ENCODE measurements around the gene SLCO2B1. TPM values are rescaled to one million over a fixed set of nuclear protein-coding genes. Genes with fewer than 3 reads are reported as not detected.

Gene SLCO2B1
- total and polyA plus RNA-seq, 2 experiments from 2014 or later, result not detected

GRCh38 chr11:75142714-75143419, 8.0 kb upstream of the SLCO2B1 start:
- no peaks in the 10 kb centered on the region for H3K36me3 Mint-ChIP-seq (ENCODE audit: low read depth)
- H3K4me1 Mint-ChIP-seq, result peaks cover 7% of the 10 kb centered on the region
- no peak overlapping the region for H3K27ac Mint-ChIP-seq

More at GRCh38 chr11:75142714-75143419, 8.0 kb upstream of the SLCO2B1 start:
- no peaks in the 10 kb centered on the region for H3F3A ChIP-seq (replicated peaks; ENCODE audit: low read depth)
- Mint-ChIP-seq H3K9me3 (no peaks in the 10 kb centered on the region; the same call in 2 of the 3 replicates), H3K4me3 (no peak overlapping the region), H3K27me3 (ENCODE audit: insufficient read depth, low read depth, poor library complexity) (peaks cover 31% of the 10 kb centered on the region)
- no peak for TF ChIP-seq EZH2 (IDR thresholded peaks at IDR 0.05; ENCODE audit: low read depth, unreplicated experiment)
- TF ChIP-seq NANOG (IDR thresholded peaks at IDR 0.05; ENCODE audit: borderline replicate concordance), result no peak
- TF ChIP-seq ETS1 (IDR thresholded peaks at IDR 0.05), result no peak
- no peak for TF ChIP-seq STAT1 (IDR thresholded peaks at IDR 0.05; ENCODE audit: unreplicated experiment)
- TF ChIP-seq REST (IDR thresholded peaks at IDR 0.05; ENCODE audit: unreplicated experiment), result no peak
- TF ChIP-seq CREB1 (CRISPR knock-in tag; IDR thresholded peaks at IDR 0.05; ENCODE audit: low read depth), result no peak
- TF ChIP-seq ZNF462 (CRISPR knock-in tag; IDR thresholded peaks at IDR 0.05), result no peak
- TF ChIP-seq ZNF331 (CRISPR knock-in tag; IDR thresholded peaks at IDR 0.05; ENCODE audit: low read depth), result no peak
- TF ChIP-seq JUNB (IDR thresholded peaks at IDR 0.05; ENCODE audit: unreplicated experiment), result no peak
- no peak for TF ChIP-seq CTCF (conservative IDR thresholded peaks at IDR 0.05; ENCODE audit: low read depth in 2 of 2)
- TF ChIP-seq EZH2phosphoT487 (IDR thresholded peaks at IDR 0.05; ENCODE audit: unreplicated experiment), result no peak
- no peak for TF ChIP-seq ZNF114 (CRISPR knock-in tag; IDR thresholded peaks at IDR 0.05)
- no peak for TF ChIP-seq POLR2AphosphoS5 (IDR thresholded peaks at IDR 0.05; ENCODE audit: low read depth)
- ATAC-seq (peak; percentile 10; the same call in 2 of the 3 replicates), DNase-seq (ENCODE audit: low spot score) (peak; percentile 54)
- H3K79me2 ChIP-seq (replicated peaks; ENCODE audit: insufficient read depth), result no peaks in the 10 kb centered on the region
- no peak overlapping the region for H3K27ac ChIP-seq (ENCODE audit: low read depth)
- no peak overlapping the region for H3K4me2 ChIP-seq
- H3K4me3 ChIP-seq, result no peak overlapping the region
- H3K9me2 ChIP-seq (ENCODE audit: insufficient read depth), result no peaks in the 10 kb centered on the region
- no peaks in the 10 kb centered on the region; the same call in 1 of the 2 replicates for H3K4me1 ChIP-seq (ENCODE audit: insufficient read depth)
- peak overlapping the region; percentile 80 for H2AFZ ChIP-seq
- no peaks in the 10 kb centered on the region for H3K27me3 ChIP-seq (ENCODE audit: insufficient read depth)
- H3K36me3 ChIP-seq (ENCODE audit: insufficient read depth), result no peaks in the 10 kb centered on the region
- no peaks in the 10 kb centered on the region for H4K20me1 ChIP-seq (replicated peaks; ENCODE audit: insufficient read depth)
